Measurements from ENCODE around the gene FPR1.

The FPR1 gene

DNA sequence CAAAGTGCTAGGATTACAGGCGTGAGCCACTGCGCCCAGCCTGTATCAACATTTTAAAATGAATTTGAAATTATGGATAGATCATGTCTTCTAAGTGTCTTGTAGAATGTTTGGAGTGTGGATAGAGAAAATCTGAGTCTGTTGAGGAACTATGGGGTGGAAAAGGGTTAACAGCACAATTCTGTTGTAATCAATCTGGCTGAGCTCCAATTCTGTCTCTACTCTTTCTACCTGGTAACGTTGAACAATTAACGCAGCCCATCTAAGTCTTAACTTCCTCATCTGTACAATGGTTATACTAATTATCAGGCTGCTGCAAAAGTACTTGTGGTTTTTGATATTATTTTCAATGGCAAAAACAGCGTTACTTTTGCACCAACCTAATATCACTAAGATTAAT lies 13.4 kb upstream of the FPR1 start:
- no peak overlapping the region for H3K4me3 ChIP-seq (ENCODE audit: low read depth, low read length)
- TF ChIP-seq, protein P1, sequence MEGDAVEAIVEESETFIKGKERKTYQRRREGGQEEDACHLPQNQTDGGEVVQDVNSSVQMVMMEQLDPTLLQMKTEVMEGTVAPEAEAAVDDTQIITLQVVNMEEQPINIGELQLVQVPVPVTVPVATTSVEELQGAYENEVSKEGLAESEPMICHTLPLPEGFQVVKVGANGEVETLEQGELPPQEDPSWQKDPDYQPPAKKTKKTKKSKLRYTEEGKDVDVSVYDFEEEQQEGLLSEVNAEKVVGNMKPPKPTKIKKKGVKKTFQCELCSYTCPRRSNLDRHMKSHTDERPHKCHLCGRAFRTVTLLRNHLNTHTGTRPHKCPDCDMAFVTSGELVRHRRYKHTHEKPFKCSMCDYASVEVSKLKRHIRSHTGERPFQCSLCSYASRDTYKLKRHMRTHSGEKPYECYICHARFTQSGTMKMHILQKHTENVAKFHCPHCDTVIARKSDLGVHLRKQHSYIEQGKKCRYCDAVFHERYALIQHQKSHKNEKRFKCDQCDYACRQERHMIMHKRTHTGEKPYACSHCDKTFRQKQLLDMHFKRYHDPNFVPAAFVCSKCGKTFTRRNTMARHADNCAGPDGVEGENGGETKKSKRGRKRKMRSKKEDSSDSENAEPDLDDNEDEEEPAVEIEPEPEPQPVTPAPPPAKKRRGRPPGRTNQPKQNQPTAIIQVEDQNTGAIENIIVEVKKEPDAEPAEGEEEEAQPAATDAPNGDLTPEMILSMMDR (IDR thresholded peaks at IDR 0.05; ENCODE audit: control insufficient read depth, extremely low read depth, insufficient read depth): no peak
- no peak for DNase-seq (ENCODE audit: low read depth)

DNA sequence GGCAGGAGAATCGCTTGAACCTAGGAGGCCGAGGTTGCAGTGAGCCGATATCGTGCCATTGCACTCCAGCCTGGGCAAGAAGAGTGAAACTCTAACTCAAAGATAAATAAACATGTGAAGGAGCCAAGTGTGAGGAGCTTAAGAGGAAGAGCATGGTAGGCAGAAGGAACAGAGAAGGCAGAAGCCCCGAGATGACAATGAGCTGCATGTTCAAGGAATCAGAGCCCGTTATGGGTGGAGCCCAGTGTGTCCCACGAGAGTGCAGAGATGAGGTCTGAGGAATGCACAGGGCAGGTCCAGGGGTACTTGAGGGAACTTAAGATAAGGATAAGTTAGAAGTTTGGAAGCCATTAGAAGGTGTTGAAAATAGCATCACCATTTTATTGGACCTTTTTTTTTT lies 10.0 kb upstream of the FPR1 start:
- TF ChIP-seq, protein P1 (IDR thresholded peaks at IDR 0.05; ENCODE audit: control insufficient read depth, extremely low read depth, insufficient read depth): no peak
- DNase-seq (ENCODE audit: low read depth): no peak
- no peak overlapping the region for H3K4me3 ChIP-seq (ENCODE audit: low read depth, low read length)

DNA sequence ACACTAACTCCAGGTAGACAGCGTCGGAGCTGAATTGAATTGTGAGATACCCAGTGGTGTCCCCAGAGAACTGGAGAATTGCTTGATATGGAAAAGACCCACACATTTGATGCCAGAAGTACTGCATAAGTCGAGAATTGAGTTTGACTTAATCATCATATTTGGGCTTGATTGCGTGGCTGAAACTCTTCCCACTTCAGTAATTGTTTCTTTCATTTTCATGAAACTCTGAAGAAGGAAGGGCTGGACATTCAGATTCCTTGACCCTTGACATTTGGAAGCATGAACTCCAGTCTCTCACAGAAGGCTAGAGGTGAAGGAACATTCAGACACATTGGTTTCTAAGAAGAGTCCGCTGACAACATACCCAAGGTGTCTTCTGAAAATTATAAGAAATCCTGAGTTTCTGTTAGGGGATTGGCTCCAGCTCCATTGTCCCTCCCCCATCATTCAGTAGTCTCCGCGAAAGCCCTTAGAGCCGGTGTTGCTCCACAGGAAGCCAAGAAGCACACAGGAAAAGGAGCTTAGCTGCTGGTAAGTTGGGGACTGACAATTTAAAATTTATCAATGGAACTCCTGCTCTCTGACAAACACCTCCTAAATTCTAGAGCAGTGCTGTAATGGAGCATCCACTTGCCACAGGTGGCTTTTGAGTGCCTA lies 9.1 kb upstream of the FPR1 start, which contains the start of gene FPR2:
TSS of gene FPR2 (plus strand) at position 484 of the 660 bp plus-strand sequence. CDS start 7,479 bp downstream, outside the sequence.
- TF ChIP-seq, protein P1 (IDR thresholded peaks at IDR 0.05; ENCODE audit: control insufficient read depth, extremely low read depth, insufficient read depth): no peak
- DNase-seq (ENCODE audit: low read depth): no peak
- H3K4me3 ChIP-seq (ENCODE audit: low read depth, low read length): no peak within 1 kb of the TSS

DNA sequence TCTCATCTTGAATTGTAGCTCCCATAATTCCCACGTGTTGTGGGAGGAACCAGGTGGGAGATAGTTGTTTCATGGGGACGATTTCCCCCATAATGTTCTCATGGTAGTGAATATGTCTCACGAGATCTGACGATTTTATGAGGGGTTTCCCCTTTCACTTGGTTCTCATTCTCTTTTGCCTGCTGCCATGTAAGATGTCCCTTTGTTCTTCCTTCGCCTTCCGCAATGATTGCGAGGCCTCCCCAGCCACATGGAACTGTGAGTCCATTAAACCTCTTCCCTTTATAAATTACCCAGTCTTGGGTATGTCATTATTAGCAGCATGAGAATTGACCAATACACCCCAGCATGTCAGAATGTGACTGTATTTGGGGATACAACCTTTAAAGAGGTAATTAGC lies 3.9 kb upstream of the FPR1 start:
- no peak overlapping the region for H3K4me3 ChIP-seq (ENCODE audit: low read depth, low read length)
- DNase-seq (ENCODE audit: low read depth): no peak
- TF ChIP-seq, protein P1 (IDR thresholded peaks at IDR 0.05; ENCODE audit: control insufficient read depth, extremely low read depth, insufficient read depth): no peak

DNA sequence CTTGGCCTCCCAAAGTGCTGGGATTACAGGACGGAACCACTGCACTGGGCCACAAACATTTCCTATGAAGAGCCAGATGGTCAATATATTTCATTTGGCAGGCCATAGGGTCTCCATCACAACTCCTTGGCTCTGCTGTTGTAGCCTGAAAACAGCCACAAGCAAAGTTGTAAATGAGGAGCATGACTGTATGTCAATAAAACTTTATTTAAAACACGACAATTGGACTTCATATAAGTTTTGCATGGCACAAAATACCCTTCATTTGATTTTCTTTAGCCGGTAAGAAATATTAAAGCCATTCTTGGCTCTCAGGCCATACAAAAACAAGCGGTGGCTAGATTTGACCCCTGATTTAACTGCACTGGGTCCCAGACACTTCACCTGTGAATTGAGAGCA lies 3.1 kb upstream of the FPR1 start:
- no peak for DNase-seq (ENCODE audit: low read depth)
- TF ChIP-seq, protein P1 (IDR thresholded peaks at IDR 0.05; ENCODE audit: control insufficient read depth, extremely low read depth, insufficient read depth): no peak
- no peak overlapping the region for H3K4me3 ChIP-seq (ENCODE audit: low read depth, low read length)

DNA sequence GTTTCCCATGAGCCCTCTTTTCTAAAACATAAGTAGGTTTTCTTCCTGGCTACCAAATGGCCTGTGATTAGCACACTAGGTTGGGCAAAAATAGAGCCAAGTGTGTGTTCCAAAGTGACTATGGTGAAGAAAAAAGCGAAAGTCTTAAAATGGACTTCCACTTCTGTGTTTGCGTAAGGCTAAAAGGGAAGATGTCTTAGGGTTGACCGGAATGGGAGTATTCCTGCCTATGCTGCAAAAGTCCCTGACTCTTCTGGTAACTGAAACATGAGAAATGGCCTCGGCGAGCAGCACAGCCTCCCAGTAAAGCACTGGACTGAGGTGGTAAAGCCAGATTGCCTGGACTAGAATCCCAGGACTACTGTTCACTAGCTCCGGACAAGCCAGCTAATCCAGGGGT lies 2.4 kb upstream of the FPR1 start:
- no peak for DNase-seq (ENCODE audit: low read depth)

More for the DNA sequence above, 2.4 kb upstream of the FPR1 start:
- H3K4me3 ChIP-seq (ENCODE audit: low read depth, low read length): no peak overlapping the region
- TF ChIP-seq, protein P1 (IDR thresholded peaks at IDR 0.05; ENCODE audit: control insufficient read depth, extremely low read depth, insufficient read depth): no peak
